Activated T-helper 1 cell treated with Interleukin-2 at 50 U/mL for 16 hours (primary cell): Measurements from ENCODE around the gene S1PR5.

Experiments used
- DNase-seq: peaks from one replicate; pipeline ENCODE4 v3.0.0-alpha.2; 2020; ENCODE audit warnings: low read depth

S1PR5 gene

DNA sequence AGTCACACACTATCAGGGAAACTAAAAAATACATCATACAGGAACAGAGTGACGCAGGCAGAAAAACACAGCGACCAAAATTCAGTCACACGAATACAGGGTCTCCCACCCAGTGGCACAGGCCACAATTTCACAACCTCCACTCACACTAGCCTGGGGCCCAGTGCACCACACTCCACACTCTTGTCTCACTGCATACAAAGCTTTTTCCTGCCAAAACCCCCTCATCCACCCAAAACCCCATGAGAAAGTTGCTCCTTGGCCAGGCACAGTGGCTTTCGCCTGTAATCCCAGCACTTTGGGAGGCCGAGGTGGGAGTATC, 1.2 kb downstream of the S1PR5 start:
- DNase-seq = no peak

GRCh38 chr19:10514211-10515145, 2.8 kb downstream of the S1PR5 start:
- peak; percentile 12 for DNase-seq

DNA sequence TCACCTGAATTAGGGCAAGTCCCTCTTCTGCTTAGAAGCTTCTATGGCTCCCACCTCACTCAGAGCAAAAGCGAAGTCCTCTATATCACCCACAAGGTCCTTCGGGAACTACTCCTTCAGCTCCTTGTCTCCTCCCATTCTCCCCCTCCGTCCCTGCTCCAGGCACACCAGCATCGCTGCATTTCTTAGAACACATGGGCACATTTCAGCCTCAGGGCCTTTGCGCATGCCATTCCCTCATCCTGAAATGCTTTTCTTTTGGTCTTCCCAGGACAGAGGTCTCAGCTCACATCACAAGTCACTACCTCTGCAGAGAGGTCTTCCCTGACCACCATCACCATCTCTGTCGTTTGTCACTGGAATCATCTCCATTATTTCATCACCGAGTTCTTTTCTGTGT, 4.0 kb downstream of the S1PR5 start:
- no peak for DNase-seq

GRCh38 chr19:10510301-10510802, 6.9 kb downstream of the S1PR5 start:
- DNase-seq = peak; percentile 32

DNA sequence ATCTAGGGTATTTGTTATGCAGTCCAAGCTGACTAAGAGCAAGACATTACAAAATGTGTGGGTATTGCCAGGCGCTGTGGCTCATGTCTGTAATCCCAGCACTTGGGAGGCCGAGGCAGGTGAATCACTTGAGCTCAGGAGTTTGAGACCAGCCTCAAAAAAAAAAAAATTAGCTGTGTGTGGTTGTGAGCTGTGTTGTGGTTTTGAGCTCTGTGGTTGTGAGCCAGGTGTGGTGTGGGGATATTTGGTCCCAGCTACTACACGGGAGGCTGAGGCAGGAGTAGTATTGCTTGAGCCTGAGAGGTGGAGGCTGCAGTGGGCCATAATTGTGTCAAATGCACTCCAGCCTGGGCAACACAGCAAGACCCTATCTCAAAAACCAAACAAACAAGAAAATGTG, 8.5 kb downstream of the S1PR5 start:
- DNase-seq = no peak

DNA sequence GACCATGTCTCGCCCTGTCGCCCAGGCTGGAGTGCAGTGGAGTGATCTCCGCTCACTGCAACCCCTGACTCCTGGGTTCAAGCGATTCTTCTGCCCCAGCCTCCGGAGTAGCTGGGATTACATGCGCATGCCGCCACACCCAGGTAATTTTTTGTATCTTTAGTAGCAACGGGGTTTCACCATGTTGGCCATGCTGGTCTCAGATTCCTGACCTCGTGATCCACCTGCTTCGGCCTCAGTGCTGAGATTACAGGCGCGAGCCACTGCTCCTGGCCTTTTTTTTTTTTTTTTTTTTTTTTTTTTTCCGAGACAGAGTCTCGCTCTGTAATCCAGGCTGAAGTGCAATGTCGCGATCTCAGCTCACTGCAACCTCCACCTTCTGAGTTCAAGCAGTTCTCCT, 9.2 kb downstream of the S1PR5 start:
- DNase-seq = no peak

DNA sequence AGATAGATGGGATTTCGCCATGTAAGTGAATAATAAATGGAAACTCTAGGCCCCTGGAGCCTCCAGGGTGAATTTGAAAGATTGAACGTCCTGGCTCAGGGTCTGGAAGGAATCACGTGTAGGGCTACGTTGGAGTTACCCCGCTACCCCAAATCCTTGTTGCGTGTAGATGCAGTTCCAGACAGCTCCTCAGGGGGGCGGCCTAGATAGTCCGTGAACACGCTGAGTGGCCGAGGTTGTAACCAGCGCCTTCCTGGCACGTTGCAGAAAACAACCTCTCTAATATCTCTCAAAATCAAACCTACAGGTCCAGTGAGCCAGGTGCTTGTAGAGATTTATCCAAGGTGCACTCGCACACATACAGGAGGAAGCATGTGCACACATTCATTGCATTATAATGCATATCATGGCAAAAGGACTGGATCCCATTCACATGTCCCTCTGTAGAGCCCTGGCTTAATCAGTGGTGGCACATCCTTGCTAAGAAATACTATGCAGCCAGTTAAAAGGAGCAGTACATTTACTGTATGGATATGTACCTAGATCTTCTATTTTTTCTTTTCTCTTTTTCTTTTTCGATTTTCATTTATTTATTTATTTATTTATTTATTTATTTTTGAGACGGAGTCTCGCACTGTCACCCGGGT, 11.5 kb downstream of the S1PR5 start:
- peak; percentile 59 for DNase-seq

DNA sequence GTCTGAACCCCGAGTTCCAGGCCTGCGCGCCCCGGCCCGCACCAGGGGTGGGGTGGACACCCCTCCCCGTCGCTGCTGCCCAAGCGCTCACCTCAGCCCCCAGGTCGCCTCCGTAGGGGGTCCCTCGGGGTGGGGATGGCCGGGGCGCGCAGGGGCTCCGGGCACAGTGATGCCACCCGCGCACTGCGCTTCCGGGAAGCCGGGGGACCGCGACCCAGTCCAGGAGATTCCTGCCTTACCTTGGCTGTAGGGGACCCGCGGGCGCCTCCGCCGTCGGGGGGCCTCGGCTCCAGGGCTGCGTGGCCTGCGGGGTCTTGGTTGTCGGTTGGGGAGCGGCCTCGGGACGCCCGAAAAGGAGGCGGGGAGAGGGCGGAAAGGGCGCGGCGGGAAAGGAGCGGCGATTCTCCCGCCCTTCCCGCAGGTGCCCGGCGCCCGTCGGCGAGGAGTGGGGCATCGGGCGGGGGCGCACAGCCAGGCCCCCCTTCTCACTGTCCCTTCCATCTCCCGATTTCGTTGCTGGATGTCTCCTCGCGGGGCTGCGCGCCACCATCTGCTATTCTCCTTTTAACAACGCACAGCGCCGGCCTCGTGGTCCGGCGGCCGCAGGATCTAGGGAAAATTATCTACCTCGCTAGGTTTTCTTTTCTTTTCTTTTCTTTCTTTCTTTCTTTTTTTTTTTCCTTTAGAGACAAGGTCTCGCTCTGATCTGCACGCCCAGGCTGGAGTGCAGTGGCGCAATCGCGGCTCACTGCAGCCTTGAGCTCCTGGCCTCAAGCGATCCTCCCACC, 14.1 kb downstream of the S1PR5 start, which contains the start of gene KEAP1:
KEAP1 (minus strand) TSS at position 355 of the 788 bp plus-strand sequence. CDS start 3,323 bp downstream, outside the sequence.
- peak; percentile 10 for DNase-seq

GRCh38 chr19:10502524-10503001, 14.7 kb downstream of the S1PR5 start:
- peak; percentile 85 for DNase-seq

GRCh38 chr19:10501971-10502523, 15.2 kb downstream of the S1PR5 start:
- DNase-seq = peak; percentile 10

DNA sequence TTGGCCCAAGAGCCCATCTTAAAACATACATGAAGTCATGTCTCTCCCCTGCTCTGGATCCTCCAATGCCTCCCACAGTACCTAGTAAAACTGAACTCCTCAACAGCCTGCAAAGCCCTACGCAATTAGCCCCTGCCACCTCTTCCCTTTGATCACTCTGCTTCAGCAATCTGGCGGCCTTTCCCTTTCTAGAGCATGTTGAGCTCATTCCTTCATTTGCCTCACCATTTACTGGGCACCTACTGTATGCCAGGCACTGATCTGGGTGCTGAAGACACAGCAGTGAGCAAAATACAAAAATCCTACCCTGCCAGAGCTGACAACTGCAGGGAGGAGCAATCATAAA, 17.0 kb downstream of the S1PR5 start:
- no peak for DNase-seq

GRCh38 chr19:10499550-10500246, 17.5 kb downstream of the S1PR5 start:
- DNase-seq = no peak

DNA sequence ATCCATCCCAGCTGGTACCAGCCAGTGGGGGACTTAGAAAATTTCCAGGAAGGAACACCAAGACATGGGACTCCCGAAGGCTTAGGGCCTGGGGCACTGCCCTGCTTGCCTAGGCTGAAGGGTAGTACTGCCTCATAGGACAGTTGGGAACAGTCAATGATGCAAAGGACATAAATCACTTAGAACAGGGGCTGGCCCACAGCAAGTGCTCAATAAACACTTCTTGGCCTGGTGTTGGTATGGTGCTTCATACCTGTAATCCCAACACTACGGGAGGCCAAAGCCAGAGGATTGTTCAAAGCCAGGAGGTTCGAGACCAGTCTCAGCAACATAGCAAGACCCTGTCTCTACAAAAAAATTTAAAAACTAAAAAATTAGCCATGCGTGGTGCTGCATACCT, 19.9 kb downstream of the S1PR5 start:
- no peak for DNase-seq

GRCh38 chr19:10491472-10492047, 25.7 kb downstream of the S1PR5 start:
- DNase-seq = no peak

DNA sequence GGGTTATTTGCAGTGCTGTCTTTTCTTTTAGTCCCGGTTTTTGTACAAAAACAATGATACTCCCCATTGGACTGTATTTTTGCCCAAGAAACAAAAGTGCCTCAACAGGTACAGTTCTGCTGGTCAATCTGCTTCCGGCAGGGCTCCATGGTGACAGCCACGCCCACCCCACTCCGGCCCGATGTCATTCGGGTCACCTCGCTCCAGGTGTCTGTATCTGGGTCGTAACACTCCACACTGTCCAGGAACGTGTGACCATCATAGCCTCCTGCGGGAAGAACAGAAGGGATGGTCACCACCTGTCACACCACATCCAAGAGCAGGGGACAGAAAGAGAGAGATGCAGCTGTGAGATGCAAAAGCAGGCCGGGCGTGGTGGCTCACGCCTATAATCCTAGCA, 30.7 kb downstream of the S1PR5 start:
- DNase-seq = no peak

DNA sequence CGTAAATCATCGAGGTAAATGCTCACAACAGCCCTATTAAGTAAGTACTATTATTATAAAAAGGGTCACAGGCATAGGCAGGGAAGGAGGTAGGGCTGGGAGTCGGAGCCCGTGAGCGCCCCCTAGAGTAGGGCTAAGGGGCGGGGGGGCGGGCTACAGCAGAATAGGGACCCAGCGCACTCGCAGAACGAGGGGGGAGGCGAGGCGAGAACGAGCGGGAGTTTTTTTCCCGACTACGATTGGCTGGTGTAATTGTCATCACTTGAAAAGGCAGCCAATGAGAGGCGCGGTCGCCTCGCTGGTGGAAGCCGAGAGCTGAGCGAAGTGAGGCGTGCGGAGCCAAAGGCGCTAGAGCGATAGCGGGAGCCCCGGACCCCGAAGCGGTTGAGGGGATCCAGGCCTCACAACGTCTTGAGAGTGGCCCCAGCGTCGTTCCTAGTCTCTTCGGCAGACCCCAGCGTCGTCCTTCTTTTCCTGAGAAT, 38.3 kb downstream of the S1PR5 start:
- peak; percentile 79 for DNase-seq

GRCh38 chr19:10478476-10478875, 38.8 kb downstream of the S1PR5 start:
- DNase-seq = no peak

DNA sequence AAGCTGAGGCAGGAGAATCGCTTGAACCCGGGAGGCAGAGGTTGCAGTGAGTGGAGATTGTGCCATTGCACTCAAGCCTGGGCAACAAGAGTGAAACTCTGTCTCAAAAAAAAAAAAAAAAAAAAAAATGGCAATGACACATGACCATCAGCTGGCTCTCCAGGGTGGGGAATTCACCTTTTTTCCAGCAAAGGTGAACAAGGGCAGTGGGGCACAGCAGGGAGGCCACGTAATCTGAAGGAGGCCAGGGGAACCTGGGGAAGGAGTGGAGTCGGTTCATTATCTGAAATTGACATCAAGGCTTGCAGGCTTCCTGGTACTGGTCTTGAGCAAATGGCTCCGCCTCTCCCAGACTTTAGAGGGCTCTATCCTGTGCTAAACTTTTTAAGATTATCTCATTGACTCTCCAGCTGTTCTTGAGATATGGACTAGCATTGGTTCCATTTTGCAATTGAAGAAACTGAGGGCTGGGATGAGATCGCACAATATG, 42.2 kb downstream of the S1PR5 start:
- DNase-seq = no peak

- no peak for DNase-seq
Observed at GRCh38 chr19:10473192-10473591, 44.1 kb downstream of the S1PR5 start.

GRCh38 chr19:10471909-10472308, 45.3 kb downstream of the S1PR5 start:
- DNase-seq = no peak

- DNase-seq = no peak
Observed at GRCh38 chr19:10468133-10468532, 49.1 kb downstream of the S1PR5 start.
